Measurements from ENCODE around the gene GLUD2. TPM values are rescaled to one million over a fixed set of nuclear protein-coding genes. Genes with fewer than 3 reads are reported as not detected.

GLUD2 gene
- total RNA-seq, 1 experiment from 2014 or later = 1.0 TPM

DNA sequence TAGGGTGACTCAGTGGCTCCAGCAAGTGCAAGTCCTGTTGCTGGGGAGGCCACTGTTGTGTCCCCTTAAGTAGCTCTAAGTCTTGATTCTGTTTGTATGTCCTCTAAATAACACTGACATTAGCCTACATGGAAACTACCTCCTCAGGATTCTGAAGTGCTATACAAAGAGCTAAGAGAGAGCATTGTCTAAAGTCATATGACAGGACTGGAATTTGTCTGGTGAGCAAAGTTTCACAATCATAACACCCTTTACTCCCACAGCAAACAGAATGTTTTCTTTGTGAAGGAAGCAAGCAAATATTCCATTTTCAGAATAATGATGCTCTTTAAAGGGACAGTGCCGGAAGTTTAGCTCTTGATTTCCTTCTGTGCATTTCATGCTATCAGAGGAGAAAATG is 38.5 kb upstream of the GLUD2 start:
- Mint-ChIP-seq H3K4me1 (peaks cover 8 to 13% of the 10 kb centered on the region in 2 experiments), H3K27ac (no peak overlapping the region), H3K27me3 (ENCODE audit: low read depth) (peaks cover 8% of the 10 kb centered on the region), H3K4me3 (no peak overlapping the region), H3K36me3 (ENCODE audit: insufficient read depth in 1 of 3, low read depth in 3 of 3) (peaks cover 0 to 2% (median 0%) of the 10 kb centered on the region in 3 experiments; a peak in 1 of 7 replicates), H3K9me3 (peaks cover 52 to 67% of the 10 kb centered on the region in 2 experiments)
- WGBS (ENCODE audit: extremely low coverage, insufficient read length, low lambda C conversion rate) = no CpG with 5 or more reads among the region's 1 CpG
- DNase-seq = no peak
- Histone ChIP-seq H2BK5ac (ENCODE audit: insufficient read length, low read length) (no peak overlapping the region), H3K79me2 (ENCODE audit: insufficient read depth, low read length) (no peaks in the 10 kb centered on the region), H3K27me3 (ENCODE audit: insufficient read depth, low read length) (no peaks in the 10 kb centered on the region), H3K79me1 (ENCODE audit: insufficient read depth, low read depth, low read length, poor library complexity, severe bottlenecking) (no peaks in the 10 kb centered on the region), H3K4me1 (ENCODE audit: insufficient read depth, low read length) (no peaks in the 10 kb centered on the region), H2AK5ac (ENCODE audit: insufficient read length, low read length) (no peak overlapping the region), H2AFZ (ENCODE audit: low read length) (no peak overlapping the region), H3K23ac (ENCODE audit: insufficient read length, low read depth, low read length) (no peak overlapping the region), H3K18ac (ENCODE audit: insufficient read length, low read depth, low read length) (no peak overlapping the region), H2BK120ac (ENCODE audit: low read depth, low read length, poor library complexity, severe bottlenecking) (no peak overlapping the region), H3K4me2 (ENCODE audit: insufficient read depth, insufficient read length, low read length) (no peak overlapping the region), H3K27ac (ENCODE audit: insufficient read length, low read depth, low read length) (no peak overlapping the region), H2BK12ac (ENCODE audit: insufficient read length, low read depth, low read length) (no peak overlapping the region), H3K23me2 (ENCODE audit: insufficient read length, low read depth, low read length, poor library complexity, severe bottlenecking) (no peaks in the 10 kb centered on the region), H3K9ac (ENCODE audit: extremely low read depth, insufficient read length, low read length) (no peak overlapping the region), H2BK20ac (ENCODE audit: low read depth, low read length, poor library complexity, severe bottlenecking) (no peak overlapping the region), H3K56ac (ENCODE audit: insufficient read length, low read depth, low read length) (no peak overlapping the region), H4K8ac (replicated peaks; ENCODE audit: insufficient read length, low read depth, low read length) (no peak overlapping the region), H3T11ph (ENCODE audit: low read length) (no peak overlapping the region), H4K20me1 (ENCODE audit: control insufficient read depth, insufficient read depth, insufficient read length) (no peaks in the 10 kb centered on the region), H4K91ac (ENCODE audit: insufficient read length, low read depth, low read length) (no peak overlapping the region), H3K4ac (ENCODE audit: low read depth, low read length) (no peak overlapping the region), H2BK15ac (ENCODE audit: low read depth, low read length) (no peak overlapping the region), H4K5ac (ENCODE audit: insufficient read length, low read depth, low read length) (no peak overlapping the region), H3K14ac (ENCODE audit: insufficient read depth, low read length) (no peak overlapping the region), H3K9me3 (ENCODE audit: control insufficient read depth, low read depth, low read length) (peaks cover 37% of the 10 kb centered on the region)
- TF ChIP-seq, protein P1, sequence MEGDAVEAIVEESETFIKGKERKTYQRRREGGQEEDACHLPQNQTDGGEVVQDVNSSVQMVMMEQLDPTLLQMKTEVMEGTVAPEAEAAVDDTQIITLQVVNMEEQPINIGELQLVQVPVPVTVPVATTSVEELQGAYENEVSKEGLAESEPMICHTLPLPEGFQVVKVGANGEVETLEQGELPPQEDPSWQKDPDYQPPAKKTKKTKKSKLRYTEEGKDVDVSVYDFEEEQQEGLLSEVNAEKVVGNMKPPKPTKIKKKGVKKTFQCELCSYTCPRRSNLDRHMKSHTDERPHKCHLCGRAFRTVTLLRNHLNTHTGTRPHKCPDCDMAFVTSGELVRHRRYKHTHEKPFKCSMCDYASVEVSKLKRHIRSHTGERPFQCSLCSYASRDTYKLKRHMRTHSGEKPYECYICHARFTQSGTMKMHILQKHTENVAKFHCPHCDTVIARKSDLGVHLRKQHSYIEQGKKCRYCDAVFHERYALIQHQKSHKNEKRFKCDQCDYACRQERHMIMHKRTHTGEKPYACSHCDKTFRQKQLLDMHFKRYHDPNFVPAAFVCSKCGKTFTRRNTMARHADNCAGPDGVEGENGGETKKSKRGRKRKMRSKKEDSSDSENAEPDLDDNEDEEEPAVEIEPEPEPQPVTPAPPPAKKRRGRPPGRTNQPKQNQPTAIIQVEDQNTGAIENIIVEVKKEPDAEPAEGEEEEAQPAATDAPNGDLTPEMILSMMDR (conservative IDR thresholded peaks at IDR 0.05) = no peak

Data from H9 (cell line).